ENCODE measurements around the gene CNTRL.
"Not testable (repeated sequence)": the region's sequence is repeated elsewhere in the genome, so short reads cannot be mapped to it uniquely, and the experiment has no call there.

Gene CNTRL

DNA sequence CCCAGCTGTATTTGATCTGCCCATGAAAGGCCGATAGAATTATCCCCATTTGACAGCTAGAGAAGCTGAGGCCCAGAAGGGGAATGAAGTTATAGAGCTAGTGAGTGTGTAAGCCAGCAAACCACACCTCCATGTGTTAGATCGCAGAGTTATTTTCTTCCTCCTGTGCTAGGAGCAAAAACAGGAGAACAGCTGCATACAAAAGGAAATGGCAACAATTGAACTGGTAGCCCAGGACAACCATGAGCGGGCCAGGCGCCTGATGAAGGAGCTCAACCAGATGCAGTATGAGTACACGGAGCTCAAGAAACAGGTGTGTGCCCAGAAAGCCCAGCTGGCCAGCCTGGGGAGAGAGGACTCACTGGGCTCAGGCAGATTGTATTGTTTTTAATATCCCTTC is 96.5 kb downstream of the CNTRL start:
- H3K4me3 ChIP-seq (ENCODE audit: low read depth, low read length), result no peak overlapping the region
- DNase-seq (ENCODE audit: low read depth, low spot score), result no peak
- TF ChIP-seq, protein P1, sequence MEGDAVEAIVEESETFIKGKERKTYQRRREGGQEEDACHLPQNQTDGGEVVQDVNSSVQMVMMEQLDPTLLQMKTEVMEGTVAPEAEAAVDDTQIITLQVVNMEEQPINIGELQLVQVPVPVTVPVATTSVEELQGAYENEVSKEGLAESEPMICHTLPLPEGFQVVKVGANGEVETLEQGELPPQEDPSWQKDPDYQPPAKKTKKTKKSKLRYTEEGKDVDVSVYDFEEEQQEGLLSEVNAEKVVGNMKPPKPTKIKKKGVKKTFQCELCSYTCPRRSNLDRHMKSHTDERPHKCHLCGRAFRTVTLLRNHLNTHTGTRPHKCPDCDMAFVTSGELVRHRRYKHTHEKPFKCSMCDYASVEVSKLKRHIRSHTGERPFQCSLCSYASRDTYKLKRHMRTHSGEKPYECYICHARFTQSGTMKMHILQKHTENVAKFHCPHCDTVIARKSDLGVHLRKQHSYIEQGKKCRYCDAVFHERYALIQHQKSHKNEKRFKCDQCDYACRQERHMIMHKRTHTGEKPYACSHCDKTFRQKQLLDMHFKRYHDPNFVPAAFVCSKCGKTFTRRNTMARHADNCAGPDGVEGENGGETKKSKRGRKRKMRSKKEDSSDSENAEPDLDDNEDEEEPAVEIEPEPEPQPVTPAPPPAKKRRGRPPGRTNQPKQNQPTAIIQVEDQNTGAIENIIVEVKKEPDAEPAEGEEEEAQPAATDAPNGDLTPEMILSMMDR (IDR thresholded peaks at IDR 0.05; ENCODE audit: insufficient read depth, low read length, missing control alignments), result no peak
- CTCF ChIA-PET, result interaction anchor here (0.7 to 2.7 kb wide), 6 partner anchors 13 to 228 kb away, joined by 3 to 11 read pairs (median 4); no protein-coding TSS in a partner anchor
- POLR2A ChIA-PET, result no interaction called here

GRCh38 chr9:121172726-121173487 is 98.2 kb downstream of the CNTRL start:
- DNase-seq (ENCODE audit: low read depth, low spot score), result no peak
- no peak overlapping the region for H3K4me3 ChIP-seq (ENCODE audit: low read depth, low read length)
- TF ChIP-seq, protein P1 (IDR thresholded peaks at IDR 0.05; ENCODE audit: insufficient read depth, low read length, missing control alignments), result no peak
- CTCF ChIA-PET, result interaction anchor here (0.7 to 1.2 kb wide), 2 partner anchors 11 to 228 kb away, joined by 3 read pairs; no protein-coding TSS in a partner anchor
- POLR2A ChIA-PET, result no interaction called here

DNA sequence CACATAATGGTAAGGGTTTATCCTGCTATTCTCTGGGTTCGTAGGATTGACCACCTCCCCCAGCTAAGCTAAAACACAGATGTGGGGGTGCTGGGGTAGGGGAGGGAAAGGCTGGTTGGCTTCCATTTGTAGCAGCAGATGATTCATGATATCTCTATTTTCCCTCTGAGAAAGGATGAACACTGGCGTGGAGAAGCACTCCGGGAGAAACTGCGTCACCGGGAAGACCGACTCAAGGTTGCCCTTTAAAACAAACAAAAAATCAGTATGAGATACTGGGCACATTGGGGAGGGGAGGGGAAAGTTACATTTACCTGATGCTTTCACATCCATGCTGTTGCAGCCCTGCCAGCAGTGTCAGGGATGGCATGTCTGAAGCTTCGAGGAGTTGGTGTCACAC is 98.7 kb downstream of the CNTRL start:
- ChIA-PET CTCF (interaction anchor here (0.7 kb wide), 1 partner anchor 11 kb away, joined by 3 read pairs; no protein-coding TSS in a partner anchor), POLR2A (no interaction called here)
- no peak overlapping the region for H3K4me3 ChIP-seq (ENCODE audit: low read depth, low read length)
- TF ChIP-seq, protein P1 (IDR thresholded peaks at IDR 0.05; ENCODE audit: insufficient read depth, low read length, missing control alignments), result no peak
- DNase-seq (ENCODE audit: low read depth, low spot score), result no peak

- DNase-seq (ENCODE audit: low read depth, low spot score), result no peak
- POLR2A ChIA-PET, result no interaction called here
- TF ChIP-seq, protein P1 (IDR thresholded peaks at IDR 0.05; ENCODE audit: insufficient read depth, low read length, missing control alignments), result no peak
- CTCF ChIA-PET, result interaction anchor here (0.7 kb wide), 1 partner anchor 99 kb away, joined by 3 read pairs; no protein-coding TSS in a partner anchor
- no peak overlapping the region for H3K4me3 ChIP-seq (ENCODE audit: low read depth, low read length)
Measured at GRCh38 chr9:121178676-121179372, 104.1 kb downstream of the CNTRL start.

GRCh38 chr9:121179373-121179721 is 104.6 kb downstream of the CNTRL start:
- DNase-seq (ENCODE audit: low read depth, low spot score); POLR2A ChIA-PET; CTCF ChIA-PET: not testable (repeated sequence)

DNA sequence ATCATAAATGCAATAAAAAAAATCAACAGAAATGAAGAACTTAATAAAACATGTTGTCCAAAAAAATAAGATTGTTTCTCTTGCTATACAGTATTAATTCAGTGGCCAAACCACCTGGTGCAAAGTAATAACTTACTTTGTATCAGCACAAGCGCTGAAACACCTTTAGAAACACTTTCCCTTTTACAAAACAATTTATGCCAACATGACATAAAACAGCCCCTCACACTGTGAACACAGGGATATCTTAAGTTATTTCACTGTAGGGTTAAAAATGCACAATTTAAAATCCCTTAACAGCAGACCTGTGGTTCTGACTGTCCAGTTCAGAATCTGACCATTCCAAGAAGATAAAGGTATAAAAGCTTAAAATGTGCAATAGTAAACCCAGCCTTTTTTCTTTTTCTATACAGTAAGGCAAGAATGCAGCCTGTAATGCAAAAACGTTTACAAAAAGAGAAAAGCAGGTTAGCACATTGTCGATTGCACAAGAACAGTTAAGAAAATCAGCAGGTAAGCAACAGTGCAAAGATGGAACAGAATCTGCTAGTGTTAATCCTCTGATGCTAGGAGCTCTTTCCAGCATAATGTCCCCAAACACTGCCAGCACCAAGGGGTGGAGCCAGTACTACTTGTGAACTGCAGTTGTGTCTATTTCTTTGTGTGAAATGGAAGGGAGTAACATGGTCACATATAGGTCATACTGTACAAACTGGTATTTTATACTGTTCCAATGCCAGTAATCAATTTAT is 105.4 kb downstream of the CNTRL start:
- DNase-seq (ENCODE audit: low read depth, low spot score), result no peak
- H3K4me3 ChIP-seq (ENCODE audit: low read depth, low read length), result no peak overlapping the region
- TF ChIP-seq, protein P1 (IDR thresholded peaks at IDR 0.05; ENCODE audit: insufficient read depth, low read length, missing control alignments), result no peak
- ChIA-PET POLR2A (no interaction called here), CTCF (interaction anchor here (1.0 kb wide), 1 partner anchor 14 kb away, joined by 3 read pairs; no protein-coding TSS in a partner anchor)

More at GRCh38 chr9:121179373-121179721, 104.6 kb downstream of the CNTRL start:
- H3K4me3 ChIP-seq (ENCODE audit: low read depth, low read length), result not testable (repeated sequence)
